RWPE2 (cell line): Measurements from ENCODE around the gene IFNG.
A peak's percentile ranks its signal among the peaks of the same experiment; 100 is the strongest.

Experiments
- ATAC-seq: fragments of 200-7000 bp; cut with Tn5 transposase; 3 replicates; pipeline ENCODE4 v1.9.1; 2021; ENCODE audit warnings: low read depth
- DNase-seq: peaks from one replicate; pipeline ENCODE4 v3.0.0-alpha.2; 2020; ENCODE audit warnings: low spot score
- H3K27ac ChIP-seq: fragments of 450-650 bp; 2 replicates; pipeline ENCODE4 v1.5.1; 2017; ENCODE audit warnings: mild to moderate bottlenecking; ENCODE audit not compliant: poor library complexity, severe bottlenecking
- H3K27me3 ChIP-seq: fragments of 250-450 bp; sonication (Bioruptor Pico); 2 replicates; pipeline ENCODE4 v1.5.1; 2021; ENCODE audit warnings: mild to moderate bottlenecking, moderate library complexity; ENCODE audit not compliant: insufficient read depth, poor library complexity, severe bottlenecking
- H3K36me3 ChIP-seq: fragments of 250-450 bp; sonication (Bioruptor Pico); 2 replicates; pipeline ENCODE4 v1.5.1; 2020; ENCODE audit warnings: low read depth, mild to moderate bottlenecking, moderate library complexity
- H3K4me1 ChIP-seq: fragments of 250-450 bp; sonication (Bioruptor Pico); 2 replicates; pipeline ENCODE4 v1.5.1; 2021; ENCODE audit warnings: mild to moderate bottlenecking, moderate library complexity; ENCODE audit not compliant: insufficient read depth, poor library complexity, severe bottlenecking
- H3K4me3 ChIP-seq: fragments of 250-450 bp; sonication (Bioruptor Pico); 2 replicates; pipeline ENCODE4 v1.5.1; 2021; ENCODE audit warnings: mild to moderate bottlenecking, moderate library complexity; ENCODE audit not compliant: severe bottlenecking
- H3K9me3 ChIP-seq: fragments of 250-450 bp; sonication (Bioruptor Pico); 2 replicates; pipeline ENCODE4 v1.5.1; 2021; ENCODE audit warnings: mild to moderate bottlenecking, moderate library complexity; ENCODE audit not compliant: severe bottlenecking
- CTCF ChIP-seq: fragments of 450-650 bp; IDR thresholded peaks from one replicate; pipeline ENCODE4 v1.5.1; 2017; ENCODE audit warnings: mild to moderate bottlenecking, moderate library complexity; ENCODE audit not compliant: poor library complexity, severe bottlenecking

The IFNG gene

GRCh38 chr12:68200854-68201253, 41.3 kb upstream of the IFNG start:
- Histone ChIP-seq H3K27me3 (no peaks in the 10 kb centered on the region), H3K9me3 (no peaks in the 10 kb centered on the region), H3K36me3 (no peaks in the 10 kb centered on the region), H3K27ac (no peak overlapping the region), H3K4me1 (no peaks in the 10 kb centered on the region), H3K4me3 (no peak overlapping the region)
- no peak for TF ChIP-seq CTCF
- DNase-seq, result no peak
- no peak for ATAC-seq

GRCh38 chr12:68199127-68199526, 39.6 kb upstream of the IFNG start:
- DNase-seq, result no peak

GRCh38 chr12:68198507-68199086, 39.1 kb upstream of the IFNG start:
- TF ChIP-seq CTCF, result no peak
- DNase-seq, result no peak
- no peak overlapping the region for H3K27ac ChIP-seq
- H3K27me3 ChIP-seq, result no peaks in the 10 kb centered on the region
- H3K4me3 ChIP-seq, result no peak overlapping the region
- no peak for ATAC-seq
- H3K9me3 ChIP-seq, result no peaks in the 10 kb centered on the region
- no peaks in the 10 kb centered on the region for H3K4me1 ChIP-seq
- H3K36me3 ChIP-seq, result no peaks in the 10 kb centered on the region

More at GRCh38 chr12:68199127-68199526, 39.6 kb upstream of the IFNG start:
- H3K36me3 ChIP-seq, result no peaks in the 10 kb centered on the region
- TF ChIP-seq CTCF, result no peak
- H3K9me3 ChIP-seq, result no peaks in the 10 kb centered on the region
- H3K27ac ChIP-seq, result no peak overlapping the region
- no peak for ATAC-seq
- no peak overlapping the region for H3K4me3 ChIP-seq
- no peaks in the 10 kb centered on the region for H3K4me1 ChIP-seq
- H3K27me3 ChIP-seq, result no peaks in the 10 kb centered on the region

GRCh38 chr12:68190301-68190700, 30.8 kb upstream of the IFNG start:
- no peak for TF ChIP-seq CTCF
- Histone ChIP-seq H3K36me3 (no peaks in the 10 kb centered on the region), H3K4me3 (no peak overlapping the region), H3K27me3 (no peaks in the 10 kb centered on the region), H3K27ac (no peak overlapping the region), H3K9me3 (no peaks in the 10 kb centered on the region), H3K4me1 (no peaks in the 10 kb centered on the region)
- ATAC-seq (no peak), DNase-seq (no peak)

GRCh38 chr12:68189821-68190242, 30.3 kb upstream of the IFNG start:
- DNase-seq (no peak), ATAC-seq (peak; percentile 82)
- H3K4me1 ChIP-seq, result no peaks in the 10 kb centered on the region
- no peaks in the 10 kb centered on the region for H3K36me3 ChIP-seq
- H3K4me3 ChIP-seq, result no peak overlapping the region
- no peaks in the 10 kb centered on the region for H3K27me3 ChIP-seq
- TF ChIP-seq CTCF, result no peak
- no peaks in the 10 kb centered on the region for H3K9me3 ChIP-seq
- no peak overlapping the region for H3K27ac ChIP-seq
